Kasumi-1 (cell line): ENCODE results near the gene HCRT.

ENCODE experiments used
- DNase-seq, 2 experiments: peaks; one replicate each; lab custom pipeline; 2025; lab: John Stamatoyannopoulos, UW

Gene HCRT

DNA sequence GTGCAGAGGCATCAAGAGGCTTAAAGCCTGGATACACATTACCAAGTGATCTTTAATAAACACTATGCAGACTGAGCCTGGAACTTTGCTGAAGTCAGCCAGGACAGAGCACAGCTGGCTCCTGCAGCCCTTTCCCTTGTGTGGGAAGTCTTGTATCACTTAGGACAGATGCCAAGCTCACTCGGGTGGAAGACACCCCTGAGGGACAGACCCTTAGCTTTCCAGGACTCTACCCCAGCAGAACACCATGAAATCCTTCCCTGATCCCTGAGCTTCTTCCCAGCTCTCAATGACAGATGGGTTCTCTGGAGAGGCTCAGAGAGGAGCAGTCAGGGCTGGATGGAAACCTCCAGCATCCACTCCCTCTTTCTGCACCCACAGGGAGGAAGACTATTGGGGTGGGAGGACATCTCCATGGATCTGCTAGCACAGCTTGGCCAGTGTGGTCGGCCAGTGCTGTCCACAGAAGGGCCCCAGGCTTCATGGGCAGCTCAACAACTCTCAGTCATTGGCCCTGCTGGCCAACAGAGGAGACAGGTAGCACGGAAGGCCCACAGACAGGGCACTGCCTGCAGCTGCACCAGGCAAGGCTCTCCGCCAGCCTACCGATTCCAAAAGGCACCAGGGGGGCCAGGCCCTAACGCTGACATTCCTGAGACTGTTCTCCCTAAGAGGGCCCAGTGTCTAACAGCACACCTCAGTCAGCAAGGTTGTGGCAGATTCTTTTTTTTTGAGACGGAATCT, 46.3 kb downstream of the HCRT start:
- DNase-seq, result no peak

DNA sequence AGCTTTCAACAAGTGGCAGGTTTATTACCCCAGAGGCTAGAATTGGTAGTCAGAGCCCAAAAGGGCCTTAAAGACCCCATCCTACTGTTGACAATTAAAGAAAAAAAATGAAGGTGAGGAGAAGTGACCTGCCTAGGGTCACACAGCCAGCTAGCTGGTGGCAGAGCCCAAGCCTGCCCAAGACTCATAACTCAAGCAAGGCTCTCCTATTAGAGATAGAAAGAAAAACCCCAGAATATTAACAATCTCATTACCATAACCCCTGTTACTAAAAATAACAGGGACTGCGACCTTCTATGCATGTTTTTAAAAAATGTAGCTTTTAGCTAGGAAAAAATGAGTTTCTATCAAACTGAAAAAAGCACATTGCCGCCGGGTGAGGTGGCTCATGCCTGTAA, 48.6 kb downstream of the HCRT start:
- DNase-seq, result no peak

DNA sequence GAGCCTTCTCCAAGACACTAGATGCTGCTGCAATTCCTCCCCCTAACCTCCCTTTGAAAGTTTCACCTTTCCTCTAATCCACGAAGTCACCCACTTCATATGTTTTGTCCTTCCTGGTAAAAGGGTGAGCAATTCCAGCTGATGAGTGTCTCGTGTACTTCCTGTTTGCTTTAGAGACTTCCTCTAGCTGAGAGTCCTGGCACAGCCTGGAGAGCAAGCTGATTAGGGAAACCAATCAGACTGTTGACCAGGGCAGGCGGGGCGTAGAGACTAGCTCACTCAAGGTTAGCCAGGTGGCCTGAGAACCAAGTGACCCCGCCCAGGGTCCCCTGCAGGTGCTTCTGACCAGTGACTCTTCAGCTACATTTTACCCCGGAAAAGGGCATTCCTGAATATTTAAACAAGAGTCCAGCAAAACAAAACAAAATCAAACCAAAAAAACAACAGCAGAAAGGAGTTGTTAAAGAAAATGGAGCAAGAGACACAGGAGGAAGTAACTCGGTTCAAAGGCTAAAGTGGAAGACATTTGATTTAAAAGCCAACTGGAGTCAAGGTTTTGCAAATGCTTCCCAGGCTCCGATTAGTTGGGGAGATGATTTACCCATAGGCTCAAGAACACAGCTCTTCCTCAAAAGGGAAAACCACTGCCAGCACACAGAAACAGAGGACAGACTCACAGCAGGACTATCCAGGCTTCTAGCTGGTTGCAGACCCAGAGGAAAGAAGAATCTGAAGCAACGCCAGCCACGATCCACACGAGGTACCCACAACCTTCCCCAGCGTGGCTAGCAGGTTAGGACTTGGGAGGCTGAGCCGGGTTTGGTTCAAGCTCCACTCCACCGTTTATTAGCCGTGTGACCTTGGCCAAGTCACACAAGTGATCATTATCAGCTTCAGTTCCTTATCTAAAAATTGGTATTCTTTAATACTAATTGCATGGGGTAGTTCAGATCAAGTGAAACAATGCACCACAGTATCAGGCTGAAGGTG, 49.3 kb downstream of the HCRT start:
- DNase-seq, result peak; percentile 36 to 53

DNA sequence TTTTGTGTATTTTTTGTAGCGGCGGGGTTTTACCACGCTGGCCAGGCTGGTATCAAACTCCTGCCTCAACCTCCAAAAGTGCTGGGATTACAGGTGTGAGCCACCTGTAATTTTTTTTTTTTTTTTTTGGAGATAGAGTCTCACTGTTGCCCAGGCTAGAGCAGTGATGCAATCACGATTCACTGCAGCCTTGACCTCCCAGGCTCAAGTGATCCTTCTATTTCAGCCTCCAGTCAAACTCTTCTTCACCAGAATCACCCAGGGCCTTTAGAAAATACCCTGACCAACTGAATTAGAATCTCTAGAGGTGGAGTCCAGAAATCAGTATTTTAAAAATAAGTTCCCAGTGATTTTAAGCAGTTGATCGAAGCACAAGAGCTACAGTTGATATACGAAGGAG, 50.1 kb downstream of the HCRT start:
- DNase-seq, result no peak
